MM.1S (cell line): ENCODE data around the gene POU2AF2.

ENCODE experiments used
- CTCF ChIP-seq: fragments of 300-600 bp; sonication (generic); IDR thresholded peaks from 2 replicates; pipeline ENCODE4 v1.5.1; 2016; ENCODE audit warnings: antibody characterized with exemption, low read length, mixed read lengths
- EZH2 ChIP-seq: fragments of 300-600 bp; sonication (generic); optimal IDR thresholded peaks from 2 replicates; pipeline ENCODE3; 2017; ENCODE audit warnings: low read depth, mild to moderate bottlenecking, antibody characterized with exemption, low read length, mixed read lengths
- EZH2phosphoT487 ChIP-seq: fragments of 300-600 bp; sonication (generic); IDR thresholded peaks from 2 replicates; pipeline ENCODE4 v1.6.1; 2018; ENCODE audit warnings: antibody characterized with exemption, low read length

GRCh38 chr11:111200010-111200534 is 45.5 kb upstream of the POU2AF2 start:
- no peak for TF ChIP-seq CTCF
- TF ChIP-seq EZH2, result no peak
- no peak for TF ChIP-seq EZH2phosphoT487
